ENCODE results near the gene EPHA3.

Gene EPHA3

GRCh38 chr3:89139870-89140269 is 32.4 kb downstream of the EPHA3 start:
- ATAC-seq: no peak
- TF ChIP-seq ZNF70 (CRISPR knock-in tag; IDR thresholded peaks at IDR 0.05) (no peak), TCF4 (CRISPR knock-in tag; IDR thresholded peaks at IDR 0.05; ENCODE audit: borderline replicate concordance) (no peak), ZNF8 (CRISPR knock-in tag; IDR thresholded peaks at IDR 0.05) (no peak), TSHZ2 (CRISPR knock-in tag; IDR thresholded peaks at IDR 0.05) (no peak), ZC3H10 (CRISPR knock-in tag; IDR thresholded peaks at IDR 0.05) (no peak), CREB5 (CRISPR knock-in tag; IDR thresholded peaks at IDR 0.05; ENCODE audit: low read depth) (no peak), ZFP30 (CRISPR knock-in tag; IDR thresholded peaks at IDR 0.05) (no peak), PATZ1 (CRISPR knock-in tag; IDR thresholded peaks at IDR 0.05; ENCODE audit: borderline replicate concordance) (no peak), SNAI2 (CRISPR knock-in tag; IDR thresholded peaks at IDR 0.05) (no peak), ARNTL (CRISPR knock-in tag; IDR thresholded peaks at IDR 0.05; ENCODE audit: borderline replicate concordance, low read depth) (no peak), ISL1 (CRISPR knock-in tag; IDR thresholded peaks at IDR 0.05) (no peak), POU6F1 (CRISPR knock-in tag; IDR thresholded peaks at IDR 0.05; ENCODE audit: borderline replicate concordance, low read depth) (no peak), PPARA (CRISPR knock-in tag; IDR thresholded peaks at IDR 0.05; ENCODE audit: borderline replicate concordance) (no peak), ZNF565 (CRISPR knock-in tag; conservative IDR thresholded peaks at IDR 0.05; ENCODE audit: low read depth) (no peak), BACH2 (CRISPR knock-in tag; IDR thresholded peaks at IDR 0.05; ENCODE audit: borderline replicate concordance) (no peak), ESRRG (CRISPR knock-in tag; IDR thresholded peaks at IDR 0.05) (no peak), CSDC2 (CRISPR knock-in tag; IDR thresholded peaks at IDR 0.05) (no peak), OSR1 (CRISPR knock-in tag; IDR thresholded peaks at IDR 0.05) (no peak)

GRCh38 chr3:89144080-89144479 is 36.7 kb downstream of the EPHA3 start:
- TF ChIP-seq ZFP30 (CRISPR knock-in tag; IDR thresholded peaks at IDR 0.05): no peak
- no peak for TF ChIP-seq TSHZ2 (CRISPR knock-in tag; IDR thresholded peaks at IDR 0.05)
- no peak for TF ChIP-seq BACH2 (CRISPR knock-in tag; IDR thresholded peaks at IDR 0.05; ENCODE audit: borderline replicate concordance)
- no peak for TF ChIP-seq SNAI2 (CRISPR knock-in tag; IDR thresholded peaks at IDR 0.05)
- no peak for TF ChIP-seq ZNF70 (CRISPR knock-in tag; IDR thresholded peaks at IDR 0.05)
- no peak for TF ChIP-seq ZC3H10 (CRISPR knock-in tag; IDR thresholded peaks at IDR 0.05)
- no peak for TF ChIP-seq ZNF8 (CRISPR knock-in tag; IDR thresholded peaks at IDR 0.05)
- no peak for ATAC-seq

GRCh38 chr3:89145995-89146394 is 38.6 kb downstream of the EPHA3 start:
- no peak for ATAC-seq
- TF ChIP-seq ARNTL (CRISPR knock-in tag; IDR thresholded peaks at IDR 0.05; ENCODE audit: borderline replicate concordance, low read depth) (no peak), CSDC2 (CRISPR knock-in tag; IDR thresholded peaks at IDR 0.05) (no peak), OSR1 (CRISPR knock-in tag; IDR thresholded peaks at IDR 0.05) (no peak), ISL1 (CRISPR knock-in tag; IDR thresholded peaks at IDR 0.05) (no peak), ZNF565 (CRISPR knock-in tag; conservative IDR thresholded peaks at IDR 0.05; ENCODE audit: low read depth) (no peak), ZFP30 (CRISPR knock-in tag; IDR thresholded peaks at IDR 0.05) (no peak), ZNF8 (CRISPR knock-in tag; IDR thresholded peaks at IDR 0.05) (no peak), ZNF70 (CRISPR knock-in tag; IDR thresholded peaks at IDR 0.05) (no peak), TSHZ2 (CRISPR knock-in tag; IDR thresholded peaks at IDR 0.05) (no peak), PPARA (CRISPR knock-in tag; IDR thresholded peaks at IDR 0.05; ENCODE audit: borderline replicate concordance) (no peak), POU6F1 (CRISPR knock-in tag; IDR thresholded peaks at IDR 0.05; ENCODE audit: borderline replicate concordance, low read depth) (no peak), TOX (CRISPR knock-in tag; IDR thresholded peaks at IDR 0.05; ENCODE audit: borderline replicate concordance) (no peak)
